HCT116 (cell line): ENCODE measurements around the gene KRTAP16-1. TPM values are rescaled to one million over a fixed set of nuclear protein-coding genes. Genes with fewer than 3 reads are reported as not detected.

Source experiments
- ATAC-seq: fragments of 200-7000 bp; cut with Tn5 transposase; 2 replicates; pipeline ENCODE4 v1.9.1; 2020; ENCODE audit warnings: mild to moderate bottlenecking, moderate library complexity
- BruUV-seq: library from RNA; stranded (reverse); fragments of 400-500 nt; replicated peaks from 2 replicates; lab custom pipeline; 2021; lab: Mats Ljungman, UMichigan
- CTCF ChIA-PET: fragments of 300-600 bp; sonication (Branson Sonifier 250); formaldehyde crosslinking; loops from one replicate; lab custom pipeline; 2021; ENCODE audit warnings: antibody characterized with exemption; lab: Charles Lee
- POLR2A ChIA-PET: fragments of 300-600, 350-600 bp; sonication (Branson Sonifier 250); formaldehyde crosslinking; loops from one replicate; lab custom pipeline; 2021; ENCODE audit warnings: antibody characterized with exemption; lab: Charles Lee
- RAD21 ChIA-PET, 2 experiments: fragments of 300-600 bp; sonication (Branson Sonifier 250); formaldehyde crosslinking; loops; one replicate each; lab custom pipeline; 2023; ENCODE audit warnings: low total read pairs in 2 of 2; ENCODE audit not compliant: uncharacterized antibody in 2 of 2, unreplicated experiment in 2 of 2, low non-redundant PET in 1 of 2; lab: Charles Lee
- DNase-seq: peaks from one replicate; pipeline ENCODE4 v3.0.0-alpha.2; 2010; ENCODE audit warnings: low read depth, low spot score
- H2AFZ ChIP-seq: fragments of 200-600 bp; shearing (Covaris generic), sonication (generic); 2 replicates; pipeline ENCODE4 v1.6.1; 2017; ENCODE audit warnings: low read depth, mixed run types, mixed read lengths, antibody characterized with exemption, low read length; ENCODE audit not compliant: poor library complexity, severe bottlenecking
- H3K27ac ChIP-seq: 2 replicates; pipeline ENCODE4 v1.5.1; 2012; ENCODE audit warnings: low read depth, low read length
- H3K27me3 ChIP-seq: fragments of 200-600 bp; sonication (generic); 2 replicates; pipeline ENCODE4 v1.6.1; 2016; ENCODE audit warnings: mixed run types, low read length, mixed read lengths; ENCODE audit not compliant: insufficient read depth
- H3K36me3 ChIP-seq, 2 experiments: fragments of 200-500 bp in 1 of 2; fragments of 200-600 bp in 1 of 2; sonication (Bioruptor generic) in 1 of 2; sonication (generic) in 1 of 2; 2 replicates each; pipeline versions ENCODE4 v1.5.1 to v1.6.1; 2014 to 2016; ENCODE audit warnings: low read length in 2 of 2, inconsistent platforms in 1 of 2, mixed read lengths in 1 of 2, mixed run types in 1 of 2; ENCODE audit not compliant: insufficient read depth in 2 of 2, control insufficient read depth in 1 of 2
- H3K4me1 ChIP-seq, 2 experiments: fragments of 200-600 bp in 1 of 2; sonication (generic) in 1 of 2; 2 replicates each; pipeline versions ENCODE4 v1.5.1 to v1.6.1; 2012 to 2017; ENCODE audit warnings: low read length in 2 of 2, inconsistent platforms in 1 of 2, mild to moderate bottlenecking in 1 of 2, mixed read lengths in 1 of 2, mixed run types in 1 of 2, moderate library complexity in 1 of 2; ENCODE audit not compliant: insufficient read depth in 2 of 2, control insufficient read depth in 1 of 2
- H3K4me2 ChIP-seq: fragments of 200-600 bp; sonication (generic); 2 replicates; pipeline ENCODE4 v1.6.1; 2017; ENCODE audit warnings: mixed run types, low read length, mixed read lengths
- H3K4me3 ChIP-seq, 2 experiments: fragments of 200-600 bp in 1 of 2; sonication (generic) in 1 of 2; replicated peaks in 1 of 2; 2 replicates each; pipeline ENCODE4 v1.5.1; 2011 to 2016; ENCODE audit warnings: low read length in 2 of 2, control low read depth in 1 of 2, low read depth in 1 of 2, mild to moderate bottlenecking in 1 of 2, mixed read lengths in 1 of 2, mixed run types in 1 of 2
- H3K79me2 ChIP-seq: fragments of 200-600 bp; sonication (generic); 2 replicates; pipeline ENCODE4 v1.6.1; 2017; ENCODE audit warnings: mild to moderate bottlenecking, mixed run types, low read length, moderate library complexity, mixed read lengths; ENCODE audit not compliant: insufficient read depth
- H3K9ac ChIP-seq: fragments of 200-600 bp; sonication (generic); 2 replicates; pipeline ENCODE4 v1.6.1; 2016; ENCODE audit warnings: low read length, mixed read lengths
- H3K9me2 ChIP-seq: fragments of 200-600 bp; sonication (generic), shearing (Covaris generic); 2 replicates; pipeline ENCODE4 v1.6.1; 2017; ENCODE audit warnings: mixed run types, mild to moderate bottlenecking, moderate library complexity; ENCODE audit not compliant: insufficient read depth
- H3K9me3 ChIP-seq, 2 experiments: fragments of 200-500 bp in 1 of 2; fragments of 200-600 bp in 1 of 2; sonication (Bioruptor generic) in 1 of 2; sonication (generic) in 1 of 2; 2 replicates each; pipeline ENCODE4 v1.6.1; 2014 to 2017; ENCODE audit warnings: low read length in 2 of 2, mixed read lengths in 2 of 2, inconsistent platforms in 1 of 2, low read depth in 1 of 2, mild to moderate bottlenecking in 1 of 2, mixed run types in 1 of 2, moderate library complexity in 1 of 2; ENCODE audit not compliant: control insufficient read depth in 1 of 2, insufficient read depth in 1 of 2
- H4K20me1 ChIP-seq: fragments of 200-600 bp; sonication (generic), shearing (Covaris generic); 2 replicates; pipeline ENCODE4 v1.6.1; 2017; ENCODE audit warnings: mixed run types, mild to moderate bottlenecking, moderate library complexity; ENCODE audit not compliant: insufficient read depth
- CBX3 ChIP-seq: IDR thresholded peaks from 2 replicates; pipeline ENCODE4 v1.6.1; 2012; ENCODE audit warnings: low read depth
- CEBPB ChIP-seq: IDR thresholded peaks from 2 replicates; pipeline ENCODE4 v1.6.1; 2012; ENCODE audit warnings: low read depth
- EZH2 ChIP-seq: fragments of 200-600 bp; sonication (generic); IDR thresholded peaks from 2 replicates; pipeline ENCODE4 v1.6.1; 2017; ENCODE audit warnings: antibody characterized with exemption, mixed run types
- FOSL1 ChIP-seq: IDR thresholded peaks from 2 replicates; pipeline ENCODE4 v1.6.1; 2012; ENCODE audit warnings: low read depth
- JUND ChIP-seq: IDR thresholded peaks from 2 replicates; pipeline ENCODE4 v1.6.1; 2012
- POLR2A ChIP-seq: IDR thresholded peaks from 2 replicates; pipeline ENCODE4 v1.7.0; 2011; ENCODE audit warnings: borderline replicate concordance; ENCODE audit not compliant: insufficient read depth, insufficient read length; ENCODE audit errors: extremely low read depth
- POLR2AphosphoS5 ChIP-seq: IDR thresholded peaks from 2 replicates; pipeline ENCODE4 v1.6.1; 2011; ENCODE audit warnings: mild to moderate bottlenecking, low read depth, low read length, moderate library complexity
- RAD21 ChIP-seq: IDR thresholded peaks from 2 replicates; pipeline ENCODE4 v1.6.1; 2012; ENCODE audit warnings: low read depth, mild to moderate bottlenecking
- SIN3A ChIP-seq: IDR thresholded peaks from 2 replicates; pipeline ENCODE4 v1.6.1; 2012; ENCODE audit warnings: low read depth
- TCF7L2 ChIP-seq: IDR thresholded peaks from 2 replicates; pipeline ENCODE4 v1.7.0; 2011; ENCODE audit warnings: borderline replicate concordance, inconsistent platforms; ENCODE audit not compliant: insufficient read depth, insufficient read length; ENCODE audit errors: extremely low read depth
- YY1 ChIP-seq: IDR thresholded peaks from 2 replicates; pipeline ENCODE4 v1.6.1; 2011; ENCODE audit warnings: low read length, low read depth, moderate library complexity, mild to moderate bottlenecking; ENCODE audit not compliant: insufficient replicate concordance; ENCODE audit errors: extremely low read depth
- ZBTB33 ChIP-seq: IDR thresholded peaks from 2 replicates; pipeline ENCODE4 v1.6.1; 2011; ENCODE audit warnings: mild to moderate bottlenecking, low read length, moderate library complexity; ENCODE audit not compliant: insufficient replicate concordance; ENCODE audit errors: extremely low read depth
- ZFX ChIP-seq: fragments of 450-650 bp; IDR thresholded peaks from 2 replicates; pipeline ENCODE4 v1.6.1; 2017
- ZNF274 ChIP-seq: fragments of 200-500 bp; sonication (Bioruptor generic); IDR thresholded peaks from 2 replicates; pipeline ENCODE4 v1.6.1; 2014; ENCODE audit warnings: mild to moderate bottlenecking, low read depth, low read length, inconsistent platforms
- intact Hi-C: fragments of 100-400 bp; cut with micrococcal nuclease; formaldehyde crosslinking; loops from 2 replicates; pipeline ENCODE4 v1.10.0; 2022
- total RNA-seq: library from RNA; stranded (reverse); gene quantifications from one replicate; pipeline ENCODE4 v1.2.1, GENCODE V29; 2021; ENCODE audit not compliant: unreplicated experiment
- TF ChIP-seq, protein P1 (sequence below): IDR thresholded peaks from 2 replicates; pipeline ENCODE4 v1.6.1; 2012
- TF ChIP-seq, protein P2 (sequence below): IDR thresholded peaks from 2 replicates; pipeline ENCODE4 v1.6.1; 2012

Gene KRTAP16-1
- total RNA-seq, 1 experiment from 2014 or later, result not detected

GRCh38 chr17:41311111-41311510 lies 2.0 kb upstream of the KRTAP16-1 start:
- CTCF ChIA-PET, result no interaction called here
- no peaks in the 10 kb centered on the region for H3K36me3 ChIP-seq
- no peak overlapping the region for H3K27ac ChIP-seq
- H3K79me2 ChIP-seq, result no peaks in the 10 kb centered on the region
- DNase-seq (no peak), ATAC-seq (no peak)
- no peak overlapping the region for H2AFZ ChIP-seq
- H3K9me2 ChIP-seq, result no peaks in the 10 kb centered on the region
- no peaks in the 10 kb centered on the region for H3K27me3 ChIP-seq
- intact Hi-C loops, result no loop called here
- no peak overlapping the region for H3K4me3 ChIP-seq
- POLR2A ChIA-PET, result no interaction called here
- no peaks in the 10 kb centered on the region for H4K20me1 ChIP-seq
- H3K9me3 ChIP-seq, result no peaks in the 10 kb centered on the region
- no peak for TF ChIP-seq EZH2
- TF ChIP-seq ZFX, result no peak
- no peak for TF ChIP-seq CBX3
- no peak for TF ChIP-seq TCF7L2
- no peak for TF ChIP-seq ZBTB33
- TF ChIP-seq, protein P1, sequence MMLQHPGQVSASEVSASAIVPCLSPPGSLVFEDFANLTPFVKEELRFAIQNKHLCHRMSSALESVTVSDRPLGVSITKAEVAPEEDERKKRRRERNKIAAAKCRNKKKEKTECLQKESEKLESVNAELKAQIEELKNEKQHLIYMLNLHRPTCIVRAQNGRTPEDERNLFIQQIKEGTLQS, result no peak
- TF ChIP-seq YY1, result no peak
- TF ChIP-seq, protein P2, sequence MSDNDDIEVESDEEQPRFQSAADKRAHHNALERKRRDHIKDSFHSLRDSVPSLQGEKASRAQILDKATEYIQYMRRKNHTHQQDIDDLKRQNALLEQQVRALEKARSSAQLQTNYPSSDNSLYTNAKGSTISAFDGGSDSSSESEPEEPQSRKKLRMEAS, result no peak
- no peak for TF ChIP-seq RAD21
- TF ChIP-seq SIN3A, result no peak
- no peak for TF ChIP-seq FOSL1
- TF ChIP-seq JUND, result no peak
- TF ChIP-seq ZNF274, result no peak
- no peak for TF ChIP-seq POLR2A
- no peak for TF ChIP-seq CEBPB
- no peak for TF ChIP-seq POLR2AphosphoS5
- H3K4me2 ChIP-seq, result no peak overlapping the region
- no peaks in the 10 kb centered on the region for H3K4me1 ChIP-seq
- no TSS peak for BruUV-seq
- RAD21 ChIA-PET, result no interaction called here
- no peak overlapping the region for H3K9ac ChIP-seq
